NCI-H82 (cell line): ENCODE measurements around the gene FUS.
"Not testable (repeated sequence)": the region's sequence is repeated elsewhere in the genome, so short reads cannot be mapped to it uniquely, and the experiment has no call there.

ENCODE experiments used
- DNase-seq: peaks from one replicate; lab custom pipeline; 2025; lab: John Stamatoyannopoulos, UW

The FUS gene

DNA sequence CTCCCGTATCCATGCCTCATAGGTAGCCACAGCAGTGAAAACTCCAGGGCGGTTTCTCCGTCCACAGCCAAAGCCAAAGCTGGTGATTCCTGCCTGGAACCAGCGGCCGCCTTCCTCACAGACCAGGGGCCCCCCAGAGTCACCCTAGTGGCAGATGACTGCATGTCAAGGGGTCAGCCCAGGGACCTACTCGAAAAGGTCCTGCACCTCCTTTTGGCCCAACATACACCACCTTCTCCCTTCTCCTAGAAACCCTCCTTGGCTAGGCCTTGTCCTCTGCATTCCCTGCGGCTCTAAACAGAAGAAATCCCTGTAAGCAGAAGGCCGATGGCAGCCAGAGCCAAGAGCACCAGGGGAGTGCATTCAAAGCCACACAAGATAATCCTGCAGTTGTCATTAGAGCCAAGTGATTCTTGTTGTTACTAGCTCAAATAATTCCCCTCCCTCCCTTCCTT lies 36.2 kb upstream of the FUS start:
- peak; percentile 14 for DNase-seq

DNA sequence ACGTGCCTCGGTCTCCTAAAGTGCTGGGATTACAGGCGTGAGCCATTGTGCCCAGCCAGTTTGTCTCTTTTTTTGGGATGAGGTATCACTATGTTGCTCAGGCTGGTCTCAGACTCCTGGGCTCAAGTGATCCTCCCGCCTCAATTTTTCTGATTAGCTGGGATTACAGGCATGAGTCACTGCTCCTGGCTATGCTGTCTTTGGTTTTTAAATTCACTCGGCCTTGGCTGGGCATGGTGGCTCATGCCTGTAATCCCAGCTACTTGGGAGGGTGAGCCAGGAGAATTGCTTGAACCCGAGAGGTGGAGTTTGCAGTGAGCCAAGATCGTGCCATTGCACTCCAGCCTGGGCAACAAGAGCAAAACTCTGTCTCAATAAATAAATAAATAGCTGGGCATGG lies 35.5 kb upstream of the FUS start:
- DNase-seq: peak; percentile 37

DNA sequence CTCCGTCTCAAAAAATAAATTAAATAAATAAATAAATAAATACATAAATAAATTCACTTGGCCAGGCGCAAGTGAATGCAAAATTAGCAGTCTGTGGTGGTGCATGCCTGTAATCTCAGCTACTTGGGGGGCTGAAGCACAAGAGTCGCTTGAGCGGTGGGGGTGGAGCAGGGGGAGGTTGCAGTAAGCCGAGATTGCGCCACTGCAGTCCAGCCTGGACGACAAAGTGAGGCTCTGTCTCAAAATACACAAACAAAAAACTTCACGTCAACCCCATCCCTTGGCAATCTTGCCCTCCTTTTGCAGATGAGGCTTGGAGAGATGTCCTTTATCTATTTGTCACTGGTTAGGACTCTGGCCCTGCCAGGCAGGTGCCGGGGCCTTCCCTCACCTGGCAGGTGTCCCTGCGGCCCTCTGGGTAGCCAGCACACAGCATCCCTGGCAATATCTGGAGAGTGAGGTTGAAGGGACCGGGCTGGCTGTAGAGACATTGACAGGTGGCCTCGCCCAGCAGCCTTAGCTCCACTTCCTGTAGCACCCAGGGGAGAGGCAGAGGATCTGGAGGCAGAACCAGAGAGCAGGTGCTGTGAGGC lies 34.4 kb upstream of the FUS start:
- no peak for DNase-seq

DNA sequence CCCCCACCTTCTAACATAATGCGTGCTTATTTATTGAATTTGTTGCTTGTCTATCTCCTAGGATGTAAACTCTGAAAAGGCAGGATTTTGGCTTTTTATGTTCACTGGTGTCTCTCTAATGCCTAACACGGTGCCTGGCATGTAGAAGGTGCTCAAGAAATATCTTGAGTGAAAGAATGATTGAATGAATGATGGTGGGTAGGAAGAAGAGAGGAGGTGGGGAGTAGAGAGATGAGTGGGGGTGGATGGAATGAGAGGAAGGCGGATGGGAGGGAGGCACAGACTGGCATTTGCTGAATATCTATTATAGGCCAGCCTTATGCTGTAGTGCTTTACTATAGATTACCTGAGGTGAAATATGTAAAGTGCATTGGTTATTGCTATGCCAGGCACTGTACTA lies 32.4 kb upstream of the FUS start:
- DNase-seq: no peak

DNA sequence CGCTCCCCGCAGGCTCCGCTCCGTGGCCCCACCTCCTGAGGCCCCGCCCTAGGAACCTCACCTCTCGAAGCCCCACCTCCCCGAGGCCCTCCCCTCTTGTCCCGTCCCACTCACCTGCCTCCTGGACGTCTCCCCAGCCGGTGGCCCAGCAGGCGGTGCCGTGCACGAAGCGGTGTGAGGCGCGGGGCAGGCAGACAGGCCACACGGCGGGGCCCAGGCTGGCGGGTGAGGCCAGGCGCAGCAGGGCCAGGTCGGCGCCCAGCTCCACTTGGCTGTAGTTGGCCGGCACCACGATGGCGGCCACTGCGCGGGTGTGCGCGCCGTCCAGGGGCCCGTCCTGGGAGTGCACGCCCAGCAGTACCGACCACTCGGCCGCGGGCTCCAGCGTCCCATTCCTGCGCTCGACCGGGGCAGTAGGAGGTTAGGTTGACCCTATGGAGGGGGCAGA lies 31.6 kb upstream of the FUS start:
- DNase-seq: peak; percentile 36

DNA sequence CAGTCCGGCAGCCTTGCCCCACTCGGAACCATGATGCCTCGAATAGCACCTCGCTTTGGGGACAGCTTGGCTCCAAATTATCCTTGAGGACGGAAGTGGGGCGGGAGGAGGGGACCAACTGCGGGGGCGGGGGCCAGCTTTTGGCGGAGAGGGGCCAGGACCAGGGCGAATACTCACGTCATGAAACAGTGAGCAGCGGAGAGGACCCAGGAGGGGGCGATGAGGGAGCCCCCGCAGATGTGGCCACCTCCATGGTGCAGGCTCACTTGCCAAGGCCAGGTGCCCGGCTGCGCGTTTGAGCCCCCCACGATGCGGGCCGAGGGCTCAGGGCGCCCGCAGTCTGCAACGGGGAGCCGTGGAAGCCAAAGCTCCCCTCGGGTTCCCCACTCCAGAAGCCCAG lies 31.0 kb upstream of the FUS start:
- DNase-seq: no peak

DNA sequence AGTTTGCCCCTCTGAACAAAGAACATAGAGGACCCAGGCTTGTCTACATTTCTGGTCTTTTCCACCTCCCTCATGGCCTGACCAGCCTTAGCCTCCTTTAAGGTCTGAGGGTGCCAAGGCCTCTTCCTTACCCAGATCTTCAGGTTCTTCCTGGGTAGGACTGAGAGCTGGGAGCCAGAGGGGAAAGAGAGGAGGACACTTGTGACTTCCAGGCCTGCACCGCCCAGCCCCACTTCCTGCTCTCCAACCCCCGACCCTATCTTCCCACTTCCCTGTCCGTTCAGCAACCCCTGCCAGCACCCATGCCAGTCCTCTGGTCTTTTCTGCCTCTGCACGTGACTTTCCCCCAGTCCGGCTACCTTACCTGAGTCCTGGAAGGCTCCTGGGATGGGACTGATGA lies 30.6 kb upstream of the FUS start:
- no peak for DNase-seq

DNA sequence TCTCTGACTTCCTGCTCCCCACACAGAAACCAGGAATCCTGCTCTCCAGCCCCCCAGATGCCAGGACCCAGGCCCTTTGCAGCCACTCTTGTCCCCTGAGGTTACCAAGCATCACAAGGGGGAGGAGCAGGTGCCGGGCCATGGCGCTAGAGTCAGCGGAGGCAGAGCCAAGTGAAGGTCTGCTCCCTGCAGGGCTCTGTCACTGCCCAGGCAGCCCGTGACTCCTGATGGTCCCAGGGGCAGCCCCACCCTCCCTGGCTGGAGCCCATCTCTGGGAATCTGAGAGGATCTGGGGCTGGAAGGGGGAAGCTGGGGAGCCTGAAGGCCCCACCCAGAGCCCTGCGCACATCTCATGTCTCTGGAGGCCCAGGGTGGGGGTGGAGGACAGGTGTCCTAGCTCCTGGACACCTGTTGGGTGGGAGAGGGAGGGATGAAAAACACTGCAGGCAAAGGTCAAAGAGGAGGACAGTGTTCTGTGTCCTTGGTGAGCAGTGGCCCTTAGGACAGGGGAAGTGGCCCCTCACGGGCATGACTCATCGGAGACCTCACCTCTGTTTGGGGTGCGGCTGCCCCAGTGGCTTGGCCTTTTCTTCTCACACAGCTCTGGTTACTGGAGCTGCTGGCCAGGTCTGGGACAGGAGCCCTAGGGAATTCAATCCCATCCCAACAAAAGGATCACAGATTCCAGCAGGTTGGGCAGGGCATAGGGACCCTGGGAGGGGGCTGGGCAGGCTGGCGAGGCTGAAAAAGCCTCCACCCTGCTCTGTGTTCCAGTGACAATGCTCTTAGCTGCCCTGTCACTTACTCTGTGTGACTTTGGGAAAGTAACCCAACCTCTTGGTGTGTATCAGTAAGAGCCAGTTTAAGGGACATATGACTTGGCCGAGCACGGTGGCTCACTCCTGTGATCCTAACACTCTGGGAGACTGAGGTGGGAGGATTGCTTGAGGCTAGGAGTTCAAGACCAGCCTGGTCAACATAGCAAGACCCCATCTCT lies 29.7 kb upstream of the FUS start, which contains the start of gene PRSS36:
PRSS36 (minus strand) TSS at position 173 of the 997 bp plus-strand sequence; CDS start at position 142, 31 bp downstream.
- no peak for DNase-seq

DNA sequence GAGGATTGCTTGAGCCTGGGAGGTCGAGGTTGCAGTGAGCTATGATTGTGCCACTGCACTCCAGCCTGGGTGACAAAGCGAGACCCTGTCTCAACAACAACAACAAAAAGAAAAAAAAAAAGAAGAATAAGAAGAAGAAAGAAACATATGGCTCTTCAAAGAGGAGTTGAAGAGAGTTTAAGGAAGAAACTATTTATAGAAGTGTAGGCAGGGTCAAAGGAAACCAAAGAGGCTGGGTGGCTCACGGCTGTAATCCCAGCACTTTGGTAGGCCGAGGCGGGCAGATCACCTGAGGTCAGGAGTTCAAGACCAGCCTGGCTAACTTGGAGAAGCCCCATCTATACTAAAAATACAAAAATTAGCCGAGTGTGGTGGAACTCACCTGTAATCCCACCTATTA lies 29.0 kb upstream of the FUS start:
- DNase-seq: not testable (repeated sequence)

DNA sequence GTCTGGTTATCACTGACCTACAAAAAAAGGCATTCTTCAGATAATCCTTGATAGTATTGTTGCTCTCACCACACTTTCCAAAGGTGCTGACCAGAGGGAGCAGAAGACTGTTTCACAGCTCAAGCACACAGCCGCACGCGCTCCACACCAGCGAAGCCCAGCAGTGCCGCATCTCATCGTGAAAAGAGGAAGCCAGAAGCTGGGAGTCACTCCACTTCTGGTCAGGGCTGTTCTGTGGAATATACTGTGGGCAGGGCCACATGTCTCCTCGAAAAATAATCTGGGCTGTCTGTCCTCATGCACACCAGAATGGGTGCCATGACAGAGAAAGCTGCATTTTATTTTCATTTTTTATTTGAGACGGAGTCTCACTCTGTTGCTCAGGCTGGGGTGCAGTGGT lies 22.8 kb upstream of the FUS start:
- DNase-seq: no peak

DNA sequence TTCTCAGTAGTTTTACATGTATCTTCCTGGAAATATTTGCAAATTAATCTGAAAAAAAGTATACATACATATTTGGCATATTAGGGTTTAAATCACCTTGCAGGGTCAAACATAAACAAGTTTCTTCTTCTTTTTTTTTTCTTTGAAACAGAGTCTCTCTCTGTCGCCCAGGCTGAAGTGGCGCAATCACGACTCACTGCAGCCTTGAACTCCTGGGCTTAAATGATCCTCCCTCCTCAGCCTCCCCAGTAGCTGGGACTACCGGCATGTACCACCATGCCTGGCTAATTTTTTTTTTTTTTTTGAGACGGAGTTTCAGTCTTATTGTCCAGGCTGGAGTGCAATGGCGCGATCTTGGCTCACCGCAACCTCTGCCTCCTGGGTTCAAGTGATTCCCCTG lies 12.6 kb upstream of the FUS start:
- DNase-seq: no peak

DNA sequence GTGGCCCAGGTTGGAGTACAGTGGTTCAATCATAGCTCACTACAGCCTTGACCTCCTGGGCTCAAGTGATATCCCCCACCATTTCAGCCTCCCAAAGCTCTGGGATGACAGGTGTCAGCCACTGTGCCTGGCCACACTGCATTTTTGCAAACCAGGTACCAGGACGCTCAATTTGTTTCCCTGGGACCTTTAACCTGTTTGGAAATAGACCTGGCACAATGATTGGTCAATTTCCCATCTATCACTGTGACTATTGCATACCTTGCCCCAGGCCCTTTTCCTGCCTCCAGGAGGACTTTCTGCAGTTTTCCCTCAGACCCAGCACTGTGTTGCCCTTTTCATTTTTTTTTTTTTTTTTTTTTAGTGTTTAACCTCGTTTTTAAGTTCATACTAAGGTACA lies 11.1 kb upstream of the FUS start:
- DNase-seq: no peak

DNA sequence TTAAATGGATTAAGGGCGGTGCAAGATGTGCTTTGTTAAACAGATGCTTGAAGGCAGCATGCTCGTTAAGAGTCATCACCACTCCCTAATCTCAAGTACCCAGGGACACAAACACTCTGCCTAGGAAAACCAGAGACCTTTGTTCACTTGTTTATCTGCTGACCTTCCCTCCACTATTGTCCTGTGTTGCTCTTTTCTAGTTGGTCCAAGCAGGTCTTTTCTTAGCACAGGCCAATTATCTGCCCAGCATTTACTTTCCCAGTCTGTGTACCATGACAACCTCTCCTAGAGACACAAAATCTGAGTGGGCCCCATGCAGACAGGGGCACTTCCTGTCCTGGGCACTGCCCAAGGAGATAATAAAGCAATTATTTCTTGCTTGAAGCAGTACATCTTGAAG lies 9.9 kb upstream of the FUS start:
- DNase-seq: not testable (repeated sequence)

DNA sequence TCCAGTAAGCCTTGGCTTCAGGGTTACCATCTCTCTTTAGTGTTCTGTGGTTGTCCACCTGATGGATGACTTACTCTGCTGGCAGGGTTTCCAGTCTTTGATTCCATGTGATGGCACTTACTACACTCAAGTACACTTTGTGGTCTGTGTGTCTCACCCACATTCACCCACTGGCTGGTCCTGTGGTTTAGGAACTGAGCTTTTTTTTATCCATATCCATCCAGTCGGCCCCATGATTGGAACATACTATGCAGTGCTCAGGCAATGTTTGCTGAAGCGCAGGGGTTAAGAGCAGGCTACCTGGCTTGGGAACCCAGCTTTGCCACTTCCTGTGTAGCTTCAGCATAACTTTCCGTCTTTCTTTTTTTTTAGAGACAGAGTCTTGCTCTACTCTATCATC lies 2.8 kb upstream of the FUS start:
- DNase-seq: no peak

DNA sequence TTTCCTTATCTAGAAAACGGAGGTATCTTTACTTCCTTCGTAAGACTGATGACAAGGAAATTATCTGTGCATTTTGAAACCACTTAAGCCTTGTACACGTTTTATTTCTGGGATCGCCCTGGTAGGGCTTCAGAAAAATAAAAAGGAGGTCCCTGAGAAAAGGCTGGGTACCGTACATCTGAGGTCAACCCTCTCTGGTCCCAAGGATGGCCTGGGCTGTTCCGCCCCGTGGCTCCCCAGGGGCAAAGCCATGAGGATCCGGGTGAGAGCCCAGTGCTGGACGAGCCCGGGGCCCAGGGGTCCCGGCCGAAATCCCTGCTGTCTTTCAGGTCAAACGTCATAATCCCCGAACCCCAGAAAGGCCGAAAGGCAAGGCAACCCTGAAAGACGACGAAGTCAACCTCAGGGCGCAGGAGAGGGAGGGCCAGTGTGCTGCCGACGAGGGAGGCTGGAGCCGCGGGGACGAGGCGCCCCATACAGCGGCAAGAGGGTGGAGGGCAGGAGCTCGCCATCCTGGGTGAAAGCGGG lies 656 bp upstream of the FUS start:
- no peak for DNase-seq

DNA sequence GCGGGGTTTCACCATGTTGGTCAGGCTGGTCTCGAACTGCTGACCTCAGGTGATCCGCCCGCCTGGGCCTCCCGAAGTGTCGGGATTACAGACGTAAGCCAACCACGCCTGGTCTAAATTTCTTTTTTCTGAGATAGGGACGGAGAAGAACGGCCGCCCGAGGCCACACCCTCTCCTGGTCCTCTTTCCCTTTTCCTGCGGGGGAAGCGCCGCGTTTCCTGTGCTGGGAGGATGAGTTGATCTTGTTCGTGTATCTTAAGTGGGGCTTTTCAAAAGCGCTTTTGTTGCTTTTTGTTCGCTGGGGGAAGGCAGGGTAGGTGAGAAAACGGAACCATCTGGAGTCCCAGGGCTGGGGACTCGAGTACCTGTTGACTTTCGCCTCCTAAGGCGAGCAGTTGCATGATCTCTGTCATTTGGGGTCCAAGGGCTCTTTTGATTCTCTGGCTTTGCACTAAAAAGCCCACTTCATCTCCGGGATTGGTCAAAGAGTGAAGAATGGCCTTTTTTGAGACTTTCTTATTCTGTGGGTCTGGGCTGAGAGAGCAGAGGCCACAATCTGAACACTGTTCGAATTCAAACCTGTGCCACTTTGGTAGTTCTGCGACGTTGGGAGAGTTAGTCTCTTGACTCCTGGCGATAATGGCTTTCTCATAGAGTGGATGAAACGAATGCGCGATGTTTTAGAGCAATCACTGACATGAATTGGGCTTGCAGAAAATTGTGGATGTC lies 1.3 kb downstream of the FUS start:
- DNase-seq: peak; percentile 45

DNA sequence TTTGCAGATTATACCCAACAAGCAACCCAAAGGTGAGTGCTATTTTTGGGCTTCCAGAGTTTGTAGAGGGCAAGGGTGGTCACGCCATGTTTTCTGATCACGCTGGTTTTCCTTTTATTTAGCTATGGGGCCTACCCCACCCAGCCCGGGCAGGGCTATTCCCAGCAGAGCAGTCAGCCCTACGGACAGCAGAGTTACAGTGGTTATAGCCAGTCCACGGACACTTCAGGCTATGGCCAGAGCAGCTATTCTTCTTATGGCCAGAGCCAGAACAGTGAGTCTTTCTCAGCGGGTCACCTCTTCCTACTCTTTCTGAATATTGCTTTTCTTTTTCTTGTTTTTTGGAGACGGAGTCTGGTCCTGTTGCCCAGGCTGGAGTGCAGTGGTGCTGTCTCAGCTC lies 2.5 kb downstream of the FUS start:
- no peak for DNase-seq

DNA sequence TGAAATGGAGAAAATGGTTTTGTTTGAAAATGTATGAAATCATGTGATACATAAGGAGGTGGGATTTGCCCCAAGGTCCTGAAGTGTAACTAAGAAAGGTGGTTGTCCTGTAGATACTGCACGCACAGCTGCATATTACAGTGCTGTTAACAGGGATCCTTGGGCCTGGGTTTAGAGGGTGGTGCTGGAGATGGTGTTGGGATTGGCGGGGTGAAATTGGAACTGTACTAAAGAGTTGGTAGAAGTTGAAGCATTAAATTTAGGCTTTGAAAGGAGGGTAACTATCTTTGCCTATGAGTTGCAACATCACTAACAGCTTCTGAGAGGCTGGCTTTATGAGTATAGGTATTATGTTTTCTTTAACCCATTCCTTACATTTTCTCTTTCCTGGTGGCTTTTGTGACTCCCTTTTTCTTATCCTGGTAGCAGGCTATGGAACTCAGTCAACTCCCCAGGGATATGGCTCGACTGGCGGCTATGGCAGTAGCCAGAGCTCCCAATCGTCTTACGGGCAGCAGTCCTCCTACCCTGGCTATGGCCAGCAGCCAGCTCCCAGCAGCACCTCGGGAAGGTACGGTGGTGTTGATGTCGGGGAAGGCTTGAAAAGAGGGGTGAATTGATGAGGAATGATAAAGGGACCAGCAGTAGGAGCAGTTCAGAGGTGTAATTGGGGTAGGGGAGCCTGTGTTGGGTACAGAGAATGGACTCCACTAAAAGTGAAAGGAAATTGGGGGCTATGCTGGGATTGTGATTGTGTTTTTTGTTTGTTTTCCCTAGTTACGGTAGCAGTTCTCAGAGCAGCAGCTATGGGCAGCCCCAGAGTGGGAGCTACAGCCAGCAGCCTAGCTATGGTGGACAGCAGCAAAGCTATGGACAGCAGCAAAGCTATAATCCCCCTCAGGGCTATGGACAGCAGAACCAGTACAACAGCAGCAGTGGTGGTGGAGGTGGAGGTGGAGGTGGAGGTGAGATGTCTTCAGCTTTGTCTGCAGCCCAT lies 3.8 kb downstream of the FUS start:
- DNase-seq: no peak

DNA sequence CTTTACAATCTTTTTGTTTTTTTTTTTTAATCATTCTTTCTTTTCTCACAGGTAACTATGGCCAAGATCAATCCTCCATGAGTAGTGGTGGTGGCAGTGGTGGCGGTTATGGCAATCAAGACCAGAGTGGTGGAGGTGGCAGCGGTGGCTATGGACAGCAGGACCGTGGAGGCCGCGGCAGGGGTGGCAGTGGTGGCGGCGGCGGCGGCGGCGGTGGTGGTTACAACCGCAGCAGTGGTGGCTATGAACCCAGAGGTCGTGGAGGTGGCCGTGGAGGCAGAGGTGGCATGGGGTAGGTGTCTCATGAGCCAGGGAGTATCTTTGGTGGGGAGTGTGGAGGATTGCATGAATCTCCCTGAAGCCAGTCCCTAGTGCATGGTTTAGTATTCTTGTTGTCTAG lies 4.9 kb downstream of the FUS start:
- DNase-seq: no peak

DNA sequence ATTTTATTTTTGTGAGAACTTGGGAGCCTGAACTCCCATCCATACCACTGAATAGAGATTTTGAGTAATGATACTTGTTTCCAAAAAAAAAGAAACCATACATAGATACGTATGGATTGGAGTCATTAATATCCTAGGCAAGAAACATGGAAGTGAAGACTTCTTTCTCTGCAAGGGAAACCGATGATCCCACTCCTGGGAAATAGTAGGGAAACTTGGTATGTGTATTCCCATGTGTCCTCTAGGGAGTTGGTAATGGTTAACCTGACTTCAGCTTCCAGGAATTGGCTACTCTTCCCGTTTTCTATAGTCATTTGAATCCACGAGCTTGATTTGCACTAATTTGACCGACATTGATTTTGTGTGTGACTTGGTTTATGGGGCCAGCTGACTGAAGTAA lies 5.4 kb downstream of the FUS start:
- DNase-seq: no peak

DNA sequence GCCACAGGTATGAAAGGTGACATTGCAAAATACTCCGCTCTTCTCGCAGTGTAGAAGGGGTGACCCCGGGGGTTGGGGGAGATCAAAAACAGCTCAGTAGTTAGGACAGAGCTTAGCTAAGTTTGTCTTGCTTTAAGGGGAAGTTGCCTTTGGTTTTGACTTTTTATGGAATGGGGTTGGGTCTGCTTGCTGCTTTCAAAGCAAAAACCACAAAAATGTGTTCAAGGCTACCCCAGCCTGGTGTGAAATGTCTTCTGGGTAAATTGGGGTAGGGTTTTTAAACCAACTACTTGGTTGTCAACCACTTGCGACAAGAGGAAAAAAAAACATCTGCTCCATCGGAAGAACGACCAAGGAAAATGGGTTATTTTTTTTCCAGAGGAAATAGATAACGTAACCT lies 6.2 kb downstream of the FUS start:
- DNase-seq: no peak
